ENCODE data around the gene CYSLTR1.

- TF ChIP-seq CTCF (conservative IDR thresholded peaks at IDR 0.05; ENCODE audit: low read length): no peak
- TF ChIP-seq EZH2phosphoT487 (IDR thresholded peaks at IDR 0.05; ENCODE audit: borderline replicate concordance): no peak
Measured at GRCh38 chrX:78330068-78330467, 2.7 kb upstream of the CYSLTR1 start.
